ENCODE measurements around the gene KLF9. TPM values are rescaled to one million over a fixed set of nuclear protein-coding genes. Genes with fewer than 3 reads are reported as not detected.
A peak's percentile ranks its signal among the peaks of the same experiment; 100 is the strongest.

Gene KLF9
- total RNA-seq: 10 to 100 TPM; 29.6 TPM
- 1 to 10 TPM; 2.6 to 4.0 (median 3.2) TPM for polyA plus RNA-seq
- 62.0 to 224 (median 144) reads per million in 6 experiments for total RNA-seq

DNA sequence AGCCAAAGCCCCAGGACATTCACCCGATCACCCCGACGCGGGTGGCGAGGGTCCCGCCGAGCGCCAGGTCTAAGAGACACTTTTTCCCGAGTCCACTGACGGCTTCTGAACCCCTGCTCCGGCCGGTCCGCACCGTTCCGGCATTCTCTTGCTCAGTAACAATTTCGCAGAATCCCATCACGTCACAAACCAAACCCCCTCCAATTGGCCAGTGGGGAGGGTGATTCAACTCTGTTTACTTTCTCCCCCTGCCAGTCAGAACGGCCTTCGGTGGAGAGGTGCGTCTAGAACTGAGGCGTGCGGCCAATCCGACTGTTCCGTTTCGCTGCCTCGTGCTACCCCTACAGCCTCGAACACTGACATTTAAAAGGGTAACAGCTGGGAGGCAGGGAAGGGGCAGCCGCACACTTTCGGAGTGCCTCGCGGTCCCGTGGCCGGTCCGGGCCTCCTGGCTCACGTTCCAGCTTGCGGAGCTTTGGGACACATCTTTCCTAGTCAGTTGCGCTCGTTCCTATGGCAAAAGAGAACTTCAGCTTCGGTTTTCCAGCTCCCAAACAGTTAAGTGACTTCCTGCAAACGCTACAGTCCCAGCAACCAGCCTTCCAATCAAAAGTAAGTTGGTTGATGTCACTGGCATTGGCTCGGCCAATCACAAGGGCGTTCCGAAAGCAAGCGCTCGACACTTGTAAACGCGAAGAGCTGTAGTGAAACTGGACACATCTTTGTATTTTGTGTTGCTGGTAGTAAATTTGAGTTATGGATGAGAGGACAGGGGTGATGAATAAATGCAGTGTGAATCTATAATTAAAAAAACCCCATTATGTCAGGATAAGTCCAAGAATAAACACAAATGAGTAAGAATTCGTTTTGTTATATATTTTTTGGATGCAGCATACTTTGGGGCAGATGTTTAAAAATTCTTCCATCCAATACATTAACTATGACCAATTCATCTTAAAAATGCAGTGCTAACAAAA lies at the start of gene KLF9:
KLF9 (minus strand) TSS at position 859 of the 977 bp plus-strand sequence. CDS start 1,294 bp downstream, outside the sequence.
- Mint-ChIP-seq H3K4me3 (peak within 1 kb of the TSS; percentile 95 to 100 (median 98)), H3K9me3 (no peaks in the 10 kb centered on the region), H3K27me3 (peaks cover 0 to 2% (median 0%) of the 10 kb centered on the region in 5 donors), H3K4me1 (peaks cover 23 to 64% (median 45%) of the 10 kb centered on the region in 4 donors), H3K27ac (peak within 1 kb of the TSS; percentile 99 to 100 (median 100)), H3K36me3 (peaks cover 0 to 2% (median 0%) of the 10 kb centered on the region in 3 donors)
- DNase-seq (peak; percentile 68 to 97 (median 94)), ATAC-seq (peak; percentile 77 to 84)
- POLR2A ChIA-PET: interaction anchor here (0.5 to 4.9 kb wide), 9 partner anchors 15 to 202 kb away, joined by 3 to 51 read pairs (median 4); partner anchors contain the start of gene SMC5

DNA sequence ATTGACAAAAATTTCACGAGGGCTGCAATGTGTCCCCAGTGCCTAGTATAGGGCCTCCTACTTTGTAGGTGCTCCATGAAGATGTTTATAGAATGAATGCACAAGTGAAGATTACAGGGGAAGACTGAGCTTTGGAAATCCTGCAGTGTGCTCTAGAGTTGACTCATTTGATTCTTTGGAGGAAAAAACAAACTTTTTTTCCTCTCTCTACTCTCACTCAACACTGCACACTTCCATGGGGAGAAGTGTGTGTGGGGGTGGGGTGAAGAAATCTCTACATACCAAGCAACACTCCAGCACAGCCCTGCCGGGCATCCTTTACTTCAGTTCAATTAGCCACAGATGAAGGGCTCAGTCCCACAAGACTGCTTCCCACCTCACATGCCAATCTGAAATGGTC lies 49.4 kb upstream of the KLF9 start:
- H3K4me3 Mint-ChIP-seq: no peak overlapping the region
- no peaks in the 10 kb centered on the region for H3K27me3 Mint-ChIP-seq
- POLR2A ChIA-PET: no interaction called here
- H3K36me3 Mint-ChIP-seq: no peaks in the 10 kb centered on the region
- DNase-seq (no peak), ATAC-seq (no peak)
- H3K4me1 Mint-ChIP-seq: peaks cover 2 to 21% (median 11%) of the 10 kb centered on the region in 4 donors
- H3K9me3 Mint-ChIP-seq: no peaks in the 10 kb centered on the region
- H3K27ac Mint-ChIP-seq: peak overlapping the region in 1 of 10 donors; percentile 42

DNA sequence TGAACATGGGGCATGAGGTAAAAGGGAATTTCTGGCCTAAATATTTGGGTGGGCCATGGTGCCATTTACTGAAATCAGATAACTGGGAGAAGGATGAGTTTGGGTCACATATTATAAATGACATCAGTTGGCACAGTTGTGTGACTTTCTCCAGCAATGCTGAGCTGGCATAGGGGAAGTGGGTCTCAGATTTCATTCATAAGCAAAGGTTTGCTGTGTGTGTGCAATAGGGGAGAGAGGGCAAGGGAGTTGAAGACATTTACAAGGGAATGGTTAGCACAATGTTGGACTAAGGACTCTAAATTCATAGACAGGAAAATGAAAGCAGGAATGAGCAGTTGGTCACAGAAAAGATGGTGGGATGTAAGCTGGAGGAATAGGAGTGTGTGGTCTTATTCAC lies 47.8 kb upstream of the KLF9 start:
- no peak for ATAC-seq
- DNase-seq: no peak
- peak overlapping the region in 1 of 10 donors; percentile 1 for H3K27ac Mint-ChIP-seq
- H3K9me3 Mint-ChIP-seq: no peaks in the 10 kb centered on the region
- H3K27me3 Mint-ChIP-seq: no peaks in the 10 kb centered on the region
- peaks cover 0 to 12% (median 8%) of the 10 kb centered on the region in 4 donors for H3K4me1 Mint-ChIP-seq
- no peak overlapping the region for H3K4me3 Mint-ChIP-seq
- POLR2A ChIA-PET: no interaction called here
- H3K36me3 Mint-ChIP-seq: no peaks in the 10 kb centered on the region

DNA sequence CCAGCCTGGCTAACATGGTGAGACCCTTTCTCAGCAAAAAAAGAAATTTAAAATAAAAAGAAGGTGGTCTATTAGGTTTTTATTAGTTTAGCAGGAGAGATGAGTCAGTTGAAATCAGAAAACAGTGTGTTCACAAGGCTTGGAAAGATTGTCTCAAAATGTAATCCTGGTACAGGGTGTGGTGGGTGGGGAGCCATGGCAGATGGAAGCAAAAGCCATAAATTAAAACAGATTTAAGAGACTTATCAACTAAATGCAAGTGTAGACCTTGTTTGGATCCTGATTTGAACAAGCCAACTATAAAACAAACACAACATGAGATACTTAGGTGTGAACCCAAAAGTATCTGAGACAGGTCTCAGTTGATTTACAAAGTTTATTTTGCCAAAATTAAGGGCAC lies 42.8 kb upstream of the KLF9 start:
- H3K4me1 Mint-ChIP-seq: peaks cover 0 to 9% (median 2%) of the 10 kb centered on the region in 4 donors

DNA sequence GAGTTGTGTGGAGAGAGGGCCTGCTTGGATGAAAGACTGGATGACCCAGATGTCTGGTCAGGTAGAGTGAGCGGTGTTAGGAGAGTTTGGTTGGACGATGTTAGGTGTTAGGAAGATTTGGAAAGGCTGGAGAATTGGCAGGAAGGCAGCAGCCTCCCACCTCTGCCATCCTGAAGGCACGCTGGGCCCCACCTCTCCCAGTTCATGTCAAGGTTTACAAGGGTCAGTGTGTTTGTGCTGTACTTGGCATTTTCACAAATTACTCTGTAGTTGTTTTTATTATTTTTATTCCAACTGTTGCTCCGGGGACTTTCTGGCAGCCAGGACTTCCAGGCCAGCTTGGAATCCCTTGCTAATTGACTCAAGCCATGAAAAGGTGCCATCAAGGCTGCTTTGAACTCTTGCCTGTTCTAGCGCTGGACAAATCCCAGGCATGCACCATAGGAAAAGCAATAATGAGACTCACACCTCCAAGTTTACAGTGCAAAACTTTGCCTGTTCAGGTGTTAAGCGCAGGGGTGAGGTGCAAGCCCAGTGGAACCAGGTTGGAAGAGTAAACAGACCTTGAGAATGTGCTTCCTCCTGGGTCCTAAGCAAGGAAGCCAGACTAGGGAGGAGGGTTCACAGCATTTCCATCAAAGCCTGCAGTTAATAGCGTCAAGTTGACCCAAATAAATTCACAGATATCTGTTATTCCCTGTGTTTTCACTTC lies 41.7 kb upstream of the KLF9 start:
- no peak for ATAC-seq
- Mint-ChIP-seq H3K36me3 (no peaks in the 10 kb centered on the region), H3K9me3 (no peaks in the 10 kb centered on the region), H3K4me3 (no peak overlapping the region), H3K27ac (peak overlapping the region in 1 of 10 donors; percentile 28), H3K27me3 (no peaks in the 10 kb centered on the region), H3K4me1 (peaks cover 0 to 9% (median 0%) of the 10 kb centered on the region in 4 donors)
- no peak for DNase-seq
- POLR2A ChIA-PET: no interaction called here

More for the DNA sequence above, 42.8 kb upstream of the KLF9 start:
- H3K27ac Mint-ChIP-seq: peak overlapping the region in 1 of 10 donors; percentile 7
- H3K9me3 Mint-ChIP-seq: no peaks in the 10 kb centered on the region
- ATAC-seq: no peak
- no peak overlapping the region for H3K4me3 Mint-ChIP-seq
- POLR2A ChIA-PET: no interaction called here
- DNase-seq: no peak
- H3K36me3 Mint-ChIP-seq: no peaks in the 10 kb centered on the region
- H3K27me3 Mint-ChIP-seq: no peaks in the 10 kb centered on the region

DNA sequence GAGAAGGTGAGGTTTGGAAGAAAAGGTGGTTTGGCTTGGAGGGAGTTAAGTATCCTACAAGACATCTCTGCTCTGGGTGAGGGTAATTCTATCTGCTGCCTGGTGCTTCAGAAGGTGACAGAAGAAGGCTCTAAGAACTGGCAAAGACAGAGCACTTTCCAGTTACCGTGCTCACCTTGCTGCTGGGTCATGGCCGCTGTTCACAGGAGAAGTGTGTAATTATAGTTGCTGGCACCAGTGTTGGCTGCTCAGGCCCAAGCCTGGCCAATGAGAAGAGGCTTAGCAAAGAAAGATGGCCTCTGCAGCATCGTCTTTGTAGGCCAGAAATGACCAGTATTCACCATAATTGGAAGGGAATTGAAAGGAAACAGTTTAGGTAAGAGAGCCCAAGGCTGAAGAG lies 37.9 kb upstream of the KLF9 start:
- no peak for DNase-seq
- no peak for ATAC-seq
- Mint-ChIP-seq H3K36me3 (peaks cover 0 to 5% (median 0%) of the 10 kb centered on the region in 3 donors), H3K4me3 (no peak overlapping the region), H3K9me3 (no peaks in the 10 kb centered on the region), H3K27me3 (no peaks in the 10 kb centered on the region), H3K4me1 (peaks cover 0 to 10% (median 0%) of the 10 kb centered on the region in 4 donors), H3K27ac (no peak overlapping the region)
- POLR2A ChIA-PET: no interaction called here

DNA sequence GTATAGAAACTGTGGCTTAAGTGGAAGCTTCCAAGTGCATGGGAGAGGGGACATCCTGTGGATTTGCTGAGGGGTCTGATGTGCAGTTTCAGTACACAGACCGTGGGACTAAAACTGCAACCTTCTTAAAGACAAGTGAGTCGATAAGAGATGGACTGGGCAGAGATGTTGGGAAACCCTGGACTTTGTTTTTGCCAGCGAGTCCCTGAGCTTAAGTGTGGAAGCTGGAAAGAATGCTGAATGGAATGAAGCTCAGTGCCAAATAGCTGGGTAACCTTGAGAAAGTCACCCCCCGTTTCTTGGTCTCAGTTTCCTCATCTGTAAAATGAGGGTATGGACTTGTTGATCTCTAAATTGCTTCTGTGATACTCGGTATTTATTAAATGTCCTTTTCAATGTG lies 37.3 kb upstream of the KLF9 start:
- no peaks in the 10 kb centered on the region for H3K27me3 Mint-ChIP-seq
- H3K4me1 Mint-ChIP-seq: peaks cover 0 to 10% (median 0%) of the 10 kb centered on the region in 4 donors
- no peak for DNase-seq
- no peaks in the 10 kb centered on the region for H3K9me3 Mint-ChIP-seq
- H3K4me3 Mint-ChIP-seq: no peak overlapping the region
- peaks cover 0 to 5% (median 0%) of the 10 kb centered on the region in 3 donors for H3K36me3 Mint-ChIP-seq
- peak overlapping the region in 1 of 10 donors; percentile 34 for H3K27ac Mint-ChIP-seq
- no peak for ATAC-seq
- POLR2A ChIA-PET: no interaction called here

DNA sequence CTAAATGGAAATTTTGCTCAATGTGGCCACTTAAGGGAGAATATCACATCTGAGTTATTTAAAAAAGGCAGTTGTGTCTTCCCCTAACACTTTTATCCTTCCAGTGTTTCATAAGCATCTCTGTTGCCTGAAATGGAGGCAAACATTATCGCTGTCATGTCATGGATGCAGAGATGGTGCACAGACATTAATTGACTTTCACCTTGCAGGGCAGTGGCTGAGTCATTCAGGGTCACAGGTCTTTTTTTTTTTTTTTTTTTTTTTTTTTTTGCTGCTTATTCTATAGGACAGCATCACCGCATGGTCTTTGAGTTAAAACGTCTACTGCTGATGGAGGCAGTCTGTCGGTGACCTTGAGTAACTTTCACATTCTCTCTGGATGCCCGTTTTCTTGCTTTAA lies 36.3 kb upstream of the KLF9 start:
- Mint-ChIP-seq H3K36me3 (peaks cover 0 to 5% (median 0%) of the 10 kb centered on the region in 3 donors), H3K4me1 (peaks cover 0 to 8% (median 4%) of the 10 kb centered on the region in 4 donors), H3K27me3 (no peaks in the 10 kb centered on the region), H3K27ac (no peak overlapping the region), H3K9me3 (no peaks in the 10 kb centered on the region), H3K4me3 (no peak overlapping the region)
- POLR2A ChIA-PET: interaction anchor here (1.1 kb wide), 1 partner anchor 30 kb away, joined by 3 read pairs; no protein-coding TSS in a partner anchor
- DNase-seq (no peak), ATAC-seq (no peak)

DNA sequence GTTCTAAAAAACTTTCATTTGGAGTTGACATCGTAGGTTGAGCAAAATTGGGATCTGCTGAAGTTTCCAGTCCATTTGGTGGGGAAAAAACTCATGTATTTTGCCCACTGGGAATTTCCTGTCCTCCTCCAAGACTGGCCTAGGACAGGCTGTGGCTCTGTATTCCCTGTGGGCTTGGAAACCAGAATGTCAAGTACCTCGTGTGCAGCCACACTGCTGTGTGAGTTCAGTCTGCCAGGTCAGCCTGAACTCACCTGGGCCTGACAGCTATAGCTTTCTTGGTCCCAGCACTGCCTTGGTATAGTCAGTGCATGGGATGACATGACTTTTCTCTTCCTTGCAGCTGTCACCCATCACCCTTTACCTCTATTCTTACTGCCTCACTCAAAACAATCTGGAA lies 35.0 kb upstream of the KLF9 start:
- no peak for DNase-seq
- POLR2A ChIA-PET: interaction anchor here (1.1 kb wide), 1 partner anchor 29 kb away, joined by 3 read pairs; no protein-coding TSS in a partner anchor

DNA sequence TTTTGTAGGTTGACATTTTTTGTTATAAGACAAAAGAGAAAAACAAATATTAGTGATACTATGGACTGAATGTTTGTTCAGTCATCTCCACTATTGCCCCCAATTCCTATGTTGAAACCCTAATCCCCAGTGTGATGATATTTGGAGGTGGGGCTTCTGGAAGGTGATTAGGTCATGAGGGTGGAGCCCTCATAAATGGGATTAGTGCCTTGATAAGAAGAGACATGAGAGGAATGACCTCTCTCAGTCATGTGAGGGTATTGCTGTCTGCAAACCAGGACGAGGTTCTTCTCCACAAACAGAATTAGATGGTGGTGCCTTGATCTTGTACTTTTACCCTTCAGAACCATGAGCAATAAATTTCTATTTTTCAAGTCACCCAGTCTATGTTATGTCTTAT lies 34.5 kb upstream of the KLF9 start:
- DNase-seq (no peak), ATAC-seq (no peak)
- no peak overlapping the region for H3K27ac Mint-ChIP-seq
- peaks cover 0 to 9% (median 4%) of the 10 kb centered on the region in 4 donors for H3K4me1 Mint-ChIP-seq
- H3K4me3 Mint-ChIP-seq: no peak overlapping the region
- H3K27me3 Mint-ChIP-seq: no peaks in the 10 kb centered on the region
- peaks cover 0 to 5% (median 0%) of the 10 kb centered on the region in 3 donors for H3K36me3 Mint-ChIP-seq
- POLR2A ChIA-PET: no interaction called here
- H3K9me3 Mint-ChIP-seq: no peaks in the 10 kb centered on the region

More for the DNA sequence above, 35.0 kb upstream of the KLF9 start:
- peaks cover 0 to 5% (median 0%) of the 10 kb centered on the region in 3 donors for H3K36me3 Mint-ChIP-seq
- no peak overlapping the region for H3K4me3 Mint-ChIP-seq
- no peaks in the 10 kb centered on the region for H3K27me3 Mint-ChIP-seq
- no peak for ATAC-seq
- H3K4me1 Mint-ChIP-seq: peaks cover 0 to 9% (median 4%) of the 10 kb centered on the region in 4 donors
- H3K9me3 Mint-ChIP-seq: no peaks in the 10 kb centered on the region
- H3K27ac Mint-ChIP-seq: peak overlapping the region in 1 of 10 donors; percentile 30

DNA sequence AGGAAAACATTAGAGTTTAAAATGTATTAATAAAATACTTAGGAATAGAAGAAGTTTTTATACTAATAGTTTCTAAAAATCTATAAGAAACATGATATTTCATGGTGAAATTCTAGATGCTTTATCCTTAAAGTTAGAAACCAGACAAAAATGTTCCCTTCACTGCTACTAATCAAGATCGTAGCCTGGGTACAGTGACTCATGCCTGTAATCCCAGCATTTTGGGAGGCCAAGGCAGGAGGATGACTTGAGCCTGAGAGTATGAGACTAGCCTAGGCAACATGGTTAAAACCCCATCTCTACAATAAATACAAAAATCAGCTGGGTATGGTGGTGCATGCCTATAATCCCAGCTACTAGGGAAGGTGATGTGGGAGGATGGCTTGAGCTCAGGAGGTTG lies 30.4 kb upstream of the KLF9 start:
- POLR2A ChIA-PET: interaction anchor here (0.7 to 1.0 kb wide), 2 partner anchors 45 to 67 kb away, joined by 4 read pairs; no protein-coding TSS in a partner anchor
- peaks cover 0 to 3% (median 0%) of the 10 kb centered on the region in 3 donors for H3K36me3 Mint-ChIP-seq

DNA sequence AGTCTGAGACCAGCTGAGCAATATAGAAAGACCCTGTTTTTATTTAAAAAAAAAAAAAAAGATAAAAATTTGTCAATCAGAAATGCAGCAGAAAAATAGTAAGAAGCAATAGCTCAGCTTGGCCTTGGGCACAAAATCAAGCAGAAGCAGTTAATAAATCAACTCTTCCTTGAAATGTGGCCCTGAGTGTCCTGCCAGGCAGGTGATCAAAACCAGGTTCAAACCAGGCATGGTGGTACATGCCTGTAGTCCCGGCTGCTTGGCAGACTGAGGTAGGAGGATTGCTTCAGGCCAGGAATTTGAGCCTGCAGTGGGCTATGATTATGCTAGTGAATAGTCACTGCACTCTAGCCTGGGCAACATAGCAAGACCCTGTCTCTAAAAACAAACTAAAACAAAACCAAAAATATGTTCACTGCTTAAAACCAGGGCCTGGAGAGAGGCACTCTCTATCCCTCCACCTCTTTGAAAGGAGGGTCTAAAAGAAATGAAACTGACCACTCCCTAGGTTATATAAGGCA lies 27.9 kb upstream of the KLF9 start:
- Mint-ChIP-seq H3K4me3 (no peak overlapping the region), H3K4me1 (peaks cover 6 to 16% (median 8%) of the 10 kb centered on the region in 4 donors), H3K36me3 (no peaks in the 10 kb centered on the region), H3K27ac (peak overlapping the region in 1 of 10 donors; percentile 13), H3K9me3 (no peaks in the 10 kb centered on the region), H3K27me3 (peaks cover 0 to 6% (median 0%) of the 10 kb centered on the region in 5 donors)
- no peak for DNase-seq
- no peak for ATAC-seq
- POLR2A ChIA-PET: no interaction called here

More for the DNA sequence above, 30.4 kb upstream of the KLF9 start:
- H3K4me1 Mint-ChIP-seq: peaks cover 0 to 9% (median 3%) of the 10 kb centered on the region in 4 donors
- peak overlapping the region in 1 of 10 donors; percentile 60 for H3K27ac Mint-ChIP-seq
- no peak overlapping the region for H3K4me3 Mint-ChIP-seq
- H3K9me3 Mint-ChIP-seq: no peaks in the 10 kb centered on the region
- no peak for ATAC-seq
- no peaks in the 10 kb centered on the region for H3K27me3 Mint-ChIP-seq
- no peak for DNase-seq
